Activated CD8-positive, alpha-beta memory T cell treated with anti-CD3 and anti-CD28 coated beads, Interleukin-2, amount 50 U/mL, for 24 hours (primary cell): Measurements from ENCODE around the gene ESRRB.

Experiments
- DNase-seq: peaks from one replicate; pipeline ENCODE4 v3.0.0-alpha.2; 2020; ENCODE audit errors: extremely low read depth

ESRRB gene

GRCh38 chr14:76541594-76542219 lies 165.8 kb downstream of the ESRRB start:
- no peak for DNase-seq

GRCh38 chr14:76546426-76547221 lies 170.7 kb downstream of the ESRRB start:
- no peak for DNase-seq

GRCh38 chr14:76547831-76548230 lies 171.9 kb downstream of the ESRRB start:
- no peak for DNase-seq

GRCh38 chr14:76550534-76550933 lies 174.6 kb downstream of the ESRRB start:
- DNase-seq, result no peak

GRCh38 chr14:76551116-76551515 lies 175.2 kb downstream of the ESRRB start:
- no peak for DNase-seq
